K562 (cell line): ENCODE results near the gene STIM1. TPM values are rescaled to one million over a fixed set of nuclear protein-coding genes. Genes with fewer than 3 reads are reported as not detected.
A peak's percentile ranks its signal among the peaks of the same experiment; 100 is the strongest.

Experiments used
- ARID1B ChIP-seq: fragments of 450-650 bp; IDR thresholded peaks from 2 replicates; pipeline ENCODE4 v1.6.1; 2016; ENCODE audit warnings: antibody characterized with exemption, mild to moderate bottlenecking, inconsistent platforms
- ATF1 ChIP-seq, 2 experiments: fragments of 450-650 bp in 1 of 2; IDR thresholded peaks; 2 replicates each; pipeline ENCODE4 v1.6.1; 2016; ENCODE audit warnings: missing compliant biosample characterization in 1 of 2, missing genetic modification characterization in 1 of 2
- CBX2 ChIP-seq: fragments of 200-600 bp; sonication (generic); IDR thresholded peaks from one replicate; pipeline ENCODE4 v1.6.1; 2012; ENCODE audit warnings: mild to moderate bottlenecking, low read length, inconsistent platforms; ENCODE audit not compliant: insufficient read depth, poor library complexity, severe bottlenecking
- DLX4 ChIP-seq: fragments of 250-450 bp; sonication (Bioruptor Pico); IDR thresholded peaks from 2 replicates; pipeline ENCODE4 v1.6.1; 2021; ENCODE audit warnings: mild to moderate bottlenecking
- GABPB2 ChIP-seq: fragments of 250-450 bp; sonication (Bioruptor Pico); conservative IDR thresholded peaks from 2 replicates; pipeline ENCODE4 v1.5.1; 2021; ENCODE audit warnings: mild to moderate bottlenecking
- ILK ChIP-seq: fragments of 450-650 bp; IDR thresholded peaks from 2 replicates; pipeline ENCODE4 v1.6.1; 2016; ENCODE audit warnings: missing genetic modification characterization, low read depth, mild to moderate bottlenecking, missing compliant biosample characterization, moderate library complexity, borderline replicate concordance
- MLLT1 ChIP-seq, 2 experiments: fragments of 450-650 bp; IDR thresholded peaks; 2 replicates each; pipeline ENCODE4 v1.6.1; 2016
- NCOA4 ChIP-seq: fragments of 450-650 bp; IDR thresholded peaks from 2 replicates; pipeline ENCODE4 v1.6.1; 2018; ENCODE audit warnings: mild to moderate bottlenecking; ENCODE audit not compliant: partially characterized antibody
- PBX2 ChIP-seq, 2 experiments: IDR thresholded peaks in 1 of 2; conservative IDR thresholded peaks in 1 of 2; 2 replicates each; pipeline ENCODE4 v1.6.1; 2016; ENCODE audit warnings: low read depth in 2 of 2, mild to moderate bottlenecking in 1 of 2, missing compliant biosample characterization in 1 of 2, missing genetic modification characterization in 1 of 2, moderate library complexity in 1 of 2
- PRPF4 ChIP-seq: fragments of 200-400 bp; formaldehyde crosslinking; IDR thresholded peaks from one replicate; pipeline ENCODE4 v1.6.1; 2017; ENCODE audit warnings: low read length, low read depth, mild to moderate bottlenecking; ENCODE audit not compliant: insufficient read depth, poor library complexity, severe bottlenecking
- RUNX1 ChIP-seq: sonication (generic); IDR thresholded peaks from 2 replicates; pipeline ENCODE4 v1.6.1; 2016; ENCODE audit warnings: antibody characterized with exemption, low read depth
- THAP12 ChIP-seq: fragments of 250-450 bp; sonication (Bioruptor Pico); IDR thresholded peaks from 2 replicates; pipeline ENCODE4 v1.9.0; 2021; ENCODE audit warnings: mild to moderate bottlenecking, inconsistent platforms
- USF2 ChIP-seq: sonication (generic); formaldehyde crosslinking; IDR thresholded peaks from 2 replicates; pipeline ENCODE4 v1.5.0; 2020; ENCODE audit warnings: missing genetic modification reagents
- ZC3H11A ChIP-seq: IDR thresholded peaks from 2 replicates; pipeline ENCODE4 v1.6.1; 2012; ENCODE audit warnings: low read depth, low read length, improper control_type of control experiment
- ZNF23 ChIP-seq: fragments of 250-450 bp; sonication (Bioruptor Pico); IDR thresholded peaks from 2 replicates; pipeline ENCODE4 v1.4.0; 2020; ENCODE audit warnings: mild to moderate bottlenecking
- ZNF24 ChIP-seq: fragments of 450-650 bp; IDR thresholded peaks from 2 replicates; pipeline ENCODE4 v1.6.1; 2016
- ZNF551 ChIP-seq: fragments of 250-450 bp; sonication (Bioruptor Pico); IDR thresholded peaks from 2 replicates; pipeline ENCODE4 v1.5.0; 2021; ENCODE audit warnings: mild to moderate bottlenecking, moderate library complexity
- ZNF639 ChIP-seq, 2 experiments: fragments of 200-800 bp in 1 of 2; sonication (Bioruptor generic) in 1 of 2; sonication (generic) in 1 of 2; formaldehyde crosslinking in 1 of 2; IDR thresholded peaks in 1 of 2; conservative IDR thresholded peaks in 1 of 2; 2 replicates each; pipeline versions ENCODE4 v1.5.0 to v1.6.1; 2016 to 2020; ENCODE audit warnings: missing compliant biosample characterization in 1 of 2, missing genetic modification characterization in 1 of 2, missing genetic modification reagents in 1 of 2
- polyA plus RNA-seq, 8 experiments: library from polyadenylated mRNA; depleted of rRNA in 4 of 8; stranded (reverse) in 5 of 8; unstranded in 3 of 8; fragments of >200 nt; fragmentation: Nextera tagmentation in 2 of 8; fragmentation: Illumina TruSeq in 1 of 8; extraction: Ambion mirVana in 2 of 8; extraction: Trizol in 1 of 8; gene quantifications; 2 replicates each; pipeline versions ENCODE4 v1.2.1 to v1.2.3, GENCODE V29; 2011 to 2014; ENCODE audit warnings: inconsistent platforms in 1 of 8, missing spikeins in 1 of 8
- total RNA-seq, 7 experiments: library from RNA; depleted of rRNA in 6 of 7; stranded (reverse); fragments of >200 nt in 6 of 7; fragmentation: Illumina TruSeq in 2 of 7; extraction: Trizol in 2 of 7; gene quantifications; 2 replicates each; pipeline versions ENCODE4 v1.2.1 to v1.2.3, GENCODE V29; 2011 to 2021; ENCODE audit warnings: low replicate concordance in 1 of 7

The STIM1 gene
- total and polyA plus RNA-seq, 9 of the 15 experiments (the other 6 are each of a cell fraction or from before 2014, with no cell fraction given): 7.7 to 50.5 (median 22.5) TPM

- TF ChIP-seq PBX2 (CRISPR knock-in tag; IDR thresholded peaks at IDR 0.05; ENCODE audit: low read depth): no peak
- TF ChIP-seq PBX2 (tag; conservative IDR thresholded peaks at IDR 0.05; ENCODE audit: low read depth): no peak
- TF ChIP-seq THAP12 (CRISPR knock-in tag): no peak
- no peak for TF ChIP-seq MLLT1 (IDR thresholded peaks at IDR 0.05)
- no peak for TF ChIP-seq ZNF23
- no peak for TF ChIP-seq ZC3H11A
- no peak for TF ChIP-seq RUNX1
- TF ChIP-seq ILK (tag): no peak
- no peak for TF ChIP-seq NCOA4
- no peak for TF ChIP-seq ZNF551 (CRISPR knock-in tag)
- TF ChIP-seq ZNF24: no peak
- 0 out of 2 replicates have a peak, but pooled peaks have one; percentile 7 for TF ChIP-seq ARID1B
- TF ChIP-seq ATF1 (CRISPR knock-in tag; IDR thresholded peaks at IDR 0.05): no peak
- peak; percentile 31; the same call in 1 of the 2 replicates for TF ChIP-seq ATF1 (tag; IDR thresholded peaks at IDR 0.05)
- TF ChIP-seq ZNF639 (CRISPR knock-in tag; conservative IDR thresholded peaks at IDR 0.05 in 1 of 2, IDR thresholded peaks at IDR 0.05 in 1 of 2): no peak
- no peak for TF ChIP-seq USF2 (CRISPR knock-in tag)
- TF ChIP-seq PRPF4: no peak
- no peak for TF ChIP-seq DLX4 (CRISPR knock-in tag)
- TF ChIP-seq CBX2: no peak
- TF ChIP-seq GABPB2 (CRISPR knock-in tag): no peak
These were observed 59.3 kb downstream of the STIM1 start (continued) for GRCh38 chr11:3914805-3915204.
